ENCODE measurements around the gene RPIA. TPM values are rescaled to one million over a fixed set of nuclear protein-coding genes. Genes with fewer than 3 reads are reported as not detected.
"Not testable (repeated sequence)": the region's sequence is repeated elsewhere in the genome, so short reads cannot be mapped to it uniquely, and the experiment has no call there.

RPIA gene
- total and polyA plus RNA-seq, 3 experiments from 2014 or later: 49.5 to 70.2 (median 69.0) TPM

GRCh38 chr2:88770016-88770415, 78.5 kb downstream of the RPIA start:
- Mint-ChIP-seq H3K9me3 (peaks cover 0 to 2% (median under 1%) of the 10 kb centered on the region in 5 donors), H3K27ac (no peak overlapping the region), H3K4me3 (no peak overlapping the region), H3K36me3 (no peaks in the 10 kb centered on the region), H3K27me3 (peaks cover 3 to 45% of the 10 kb centered on the region in 2 donors), H3K4me1 (peaks cover 0 to 4% (median 4%) of the 10 kb centered on the region in 3 donors)
- POLR2A ChIA-PET: no interaction called here
- H3K4me1 ChIP-seq (ENCODE audit: insufficient read depth, low read length): no peaks in the 10 kb centered on the region
- no peak overlapping the region for H3K4me3 ChIP-seq (ENCODE audit: low read length)
- no peak for DNase-seq
- H3K9me3 ChIP-seq (ENCODE audit: low read length): no peaks in the 10 kb centered on the region
- no peaks in the 10 kb centered on the region for H3K27me3 ChIP-seq (ENCODE audit: insufficient read depth, low read length, poor library complexity, severe bottlenecking)
- no peak overlapping the region for H3K27ac ChIP-seq (ENCODE audit: low read depth, low read length)
- no peaks in the 10 kb centered on the region for H3K36me3 ChIP-seq (ENCODE audit: insufficient read depth, low read length)
- CTCF ChIA-PET: no interaction called here

- H3K27me3 ChIP-seq (ENCODE audit: insufficient read depth, low read length, poor library complexity, severe bottlenecking); H3K27ac Mint-ChIP-seq; H3K4me3 Mint-ChIP-seq; CTCF ChIA-PET; H3K36me3 ChIP-seq (ENCODE audit: insufficient read depth, low read length); H3K4me1 ChIP-seq (ENCODE audit: insufficient read depth, low read length); H3K36me3 Mint-ChIP-seq; H3K9me3 ChIP-seq (ENCODE audit: low read length); H3K4me1 Mint-ChIP-seq; H3K4me3 ChIP-seq (ENCODE audit: low read length); POLR2A ChIA-PET; H3K27ac ChIP-seq (ENCODE audit: low read depth, low read length); DNase-seq: not testable (repeated sequence)
- Mint-ChIP-seq H3K27me3 (peaks cover 7 to 40% of the 10 kb centered on the region in 2 donors), H3K9me3 (peaks cover 2 to 15% (median 9%) of the 10 kb centered on the region in 5 donors)
Observed at GRCh38 chr2:88773233-88774028, 82.0 kb downstream of the RPIA start.

GRCh38 chr2:88789213-88789612, 97.7 kb downstream of the RPIA start:
- H3K4me1 ChIP-seq (ENCODE audit: insufficient read depth, low read length); POLR2A ChIA-PET; H3K27me3 ChIP-seq (ENCODE audit: insufficient read depth, low read length, poor library complexity, severe bottlenecking); H3K27ac ChIP-seq (ENCODE audit: low read depth, low read length); H3K4me3 Mint-ChIP-seq; CTCF ChIA-PET; H3K4me3 ChIP-seq (ENCODE audit: low read length); H3K36me3 Mint-ChIP-seq; H3K36me3 ChIP-seq (ENCODE audit: insufficient read depth, low read length); H3K9me3 Mint-ChIP-seq; DNase-seq; H3K27ac Mint-ChIP-seq; H3K9me3 ChIP-seq (ENCODE audit: low read length); H3K4me1 Mint-ChIP-seq: not testable (repeated sequence)
- peaks cover 8 to 29% of the 10 kb centered on the region in 2 donors for H3K27me3 Mint-ChIP-seq

GRCh38 chr2:88795932-88796331, 104.5 kb downstream of the RPIA start:
- H3K36me3 Mint-ChIP-seq; H3K4me1 Mint-ChIP-seq; CTCF ChIA-PET; DNase-seq; POLR2A ChIA-PET; H3K4me3 Mint-ChIP-seq; H3K4me3 ChIP-seq (ENCODE audit: low read length); H3K9me3 ChIP-seq (ENCODE audit: low read length); H3K9me3 Mint-ChIP-seq; H3K36me3 ChIP-seq (ENCODE audit: insufficient read depth, low read length); H3K27me3 ChIP-seq (ENCODE audit: insufficient read depth, low read length, poor library complexity, severe bottlenecking); H3K27ac ChIP-seq (ENCODE audit: low read depth, low read length); H3K4me1 ChIP-seq (ENCODE audit: insufficient read depth, low read length); H3K27ac Mint-ChIP-seq: not testable (repeated sequence)
- peaks cover 8 to 19% of the 10 kb centered on the region in 2 donors for H3K27me3 Mint-ChIP-seq

- H3K36me3 ChIP-seq (ENCODE audit: insufficient read depth, low read length); H3K4me1 Mint-ChIP-seq; H3K4me3 ChIP-seq (ENCODE audit: low read length); H3K9me3 Mint-ChIP-seq; H3K4me3 Mint-ChIP-seq; H3K27me3 ChIP-seq (ENCODE audit: insufficient read depth, low read length, poor library complexity, severe bottlenecking); H3K27ac Mint-ChIP-seq; POLR2A ChIA-PET; H3K27ac ChIP-seq (ENCODE audit: low read depth, low read length); H3K36me3 Mint-ChIP-seq; DNase-seq; CTCF ChIA-PET; H3K9me3 ChIP-seq (ENCODE audit: low read length); H3K4me1 ChIP-seq (ENCODE audit: insufficient read depth, low read length): not testable (repeated sequence)
- H3K27me3 Mint-ChIP-seq: peaks cover 8 to 21% of the 10 kb centered on the region in 2 donors
Observed at GRCh38 chr2:88796523-88796922, 105.0 kb downstream of the RPIA start.

GRCh38 chr2:88797164-88797563, 105.7 kb downstream of the RPIA start:
- H3K36me3 ChIP-seq (ENCODE audit: insufficient read depth, low read length); H3K9me3 ChIP-seq (ENCODE audit: low read length); H3K4me3 Mint-ChIP-seq; H3K4me1 Mint-ChIP-seq; H3K27ac ChIP-seq (ENCODE audit: low read depth, low read length); H3K4me1 ChIP-seq (ENCODE audit: insufficient read depth, low read length); POLR2A ChIA-PET; H3K36me3 Mint-ChIP-seq; H3K27ac Mint-ChIP-seq; DNase-seq; CTCF ChIA-PET; H3K9me3 Mint-ChIP-seq; H3K4me3 ChIP-seq (ENCODE audit: low read length); H3K27me3 ChIP-seq (ENCODE audit: insufficient read depth, low read length, poor library complexity, severe bottlenecking): not testable (repeated sequence)
- peaks cover 8 to 25% of the 10 kb centered on the region in 2 donors for H3K27me3 Mint-ChIP-seq

Other genes with a start within 250 kb of the RPIA start
- gene FOXI3, start 239.0 kb upstream of the RPIA start, total RNA-seq: not detected
- not detected for gene FOXI3, start 239.0 kb upstream of the RPIA start, polyA plus RNA-seq
- gene EIF2AK3, start 64.2 kb upstream of the RPIA start, total RNA-seq: 10 to 100 TPM; 13.0 to 15.0 TPM
- 10.2 TPM for gene EIF2AK3, start 64.2 kb upstream of the RPIA start, polyA plus RNA-seq

Data from CD8-positive, alpha-beta memory T cell (primary cell).